Measurements from ENCODE around the gene SEC11A. TPM values are rescaled to one million over a fixed set of nuclear protein-coding genes. Genes with fewer than 3 reads are reported as not detected.
"Not testable (repeated sequence)": the region's sequence is repeated elsewhere in the genome, so short reads cannot be mapped to it uniquely, and the experiment has no call there.

SEC11A gene
- total and polyA plus RNA-seq, 4 donors, result 108 to 185 (median 130) TPM

- Histone ChIP-seq H3K4me1 (ENCODE audit: control insufficient read depth, insufficient read depth, low read length) (peaks cover 23% of the 10 kb centered on the region), H3K27ac (ENCODE audit: low read depth, low read length) (no peak overlapping the region), H3K27me3 (ENCODE audit: control insufficient read depth, insufficient read depth, low read length) (no peaks in the 10 kb centered on the region), H3K36me3 (ENCODE audit: control insufficient read depth, insufficient read depth, low read length) (no peaks in the 10 kb centered on the region), H3K9me3 (ENCODE audit: control insufficient read depth, insufficient read depth, low read length) (no peaks in the 10 kb centered on the region), H3K4me3 (ENCODE audit: low read depth, low read length) (no peak overlapping the region)
- WGBS (ENCODE audit: insufficient coverage), result 100% methylated on average over 1 of the region's 1 CpG
- no peak for DNase-seq (ENCODE audit: low read depth in 4 of 6, low spot score in 6 of 6)
Measured at GRCh38 chr15:84755736-84756527, 40.0 kb upstream of the SEC11A start.

GRCh38 chr15:84754889-84755288 lies 39.0 kb upstream of the SEC11A start:
- not testable (repeated sequence) for H3K27me3 ChIP-seq (ENCODE audit: control insufficient read depth, insufficient read depth, low read length); DNase-seq (ENCODE audit: low read depth in 4 of 6, low spot score in 6 of 6); H3K4me3 ChIP-seq (ENCODE audit: low read depth, low read length); H3K36me3 ChIP-seq (ENCODE audit: control insufficient read depth, insufficient read depth, low read length); H3K27ac ChIP-seq (ENCODE audit: low read depth, low read length); H3K9me3 ChIP-seq (ENCODE audit: control insufficient read depth, insufficient read depth, low read length)
- H3K4me1 ChIP-seq (ENCODE audit: control insufficient read depth, insufficient read depth, low read length), result peaks cover 29% of the 10 kb centered on the region
- WGBS (ENCODE audit: insufficient coverage), result 100% methylated on average over 1 of the region's 4 CpGs

- DNase-seq (ENCODE audit: low read depth in 4 of 6, low spot score in 6 of 6), result no peak
- Histone ChIP-seq H3K9me3 (ENCODE audit: control insufficient read depth, insufficient read depth, low read length) (no peaks in the 10 kb centered on the region), H3K36me3 (ENCODE audit: control insufficient read depth, insufficient read depth, low read length) (no peaks in the 10 kb centered on the region), H3K27ac (ENCODE audit: low read depth, low read length) (no peak overlapping the region), H3K4me3 (ENCODE audit: low read depth, low read length) (no peak overlapping the region), H3K27me3 (ENCODE audit: control insufficient read depth, insufficient read depth, low read length) (no peaks in the 10 kb centered on the region), H3K4me1 (ENCODE audit: control insufficient read depth, insufficient read depth, low read length) (peaks cover 35% of the 10 kb centered on the region)
- WGBS (ENCODE audit: insufficient coverage), result no CpG with 5 or more reads among the region's 3 CpGs
Measured at GRCh38 chr15:84752700-84753099, 36.8 kb upstream of the SEC11A start.

- Histone ChIP-seq H3K4me3 (ENCODE audit: low read depth, low read length) (no peak overlapping the region), H3K27me3 (ENCODE audit: control insufficient read depth, insufficient read depth, low read length) (no peaks in the 10 kb centered on the region), H3K9me3 (ENCODE audit: control insufficient read depth, insufficient read depth, low read length) (no peaks in the 10 kb centered on the region), H3K36me3 (ENCODE audit: control insufficient read depth, insufficient read depth, low read length) (no peaks in the 10 kb centered on the region), H3K27ac (ENCODE audit: low read depth, low read length) (no peak overlapping the region), H3K4me1 (ENCODE audit: control insufficient read depth, insufficient read depth, low read length) (peaks cover 40% of the 10 kb centered on the region)
- WGBS (ENCODE audit: insufficient coverage), result 100% methylated on average over 1 of the region's 1 CpG
- DNase-seq (ENCODE audit: low read depth in 4 of 6, low spot score in 6 of 6), result no peak
Measured at GRCh38 chr15:84752195-84752594, 36.3 kb upstream of the SEC11A start.

- H3K27ac ChIP-seq (ENCODE audit: low read depth, low read length); H3K9me3 ChIP-seq (ENCODE audit: control insufficient read depth, insufficient read depth, low read length); H3K4me3 ChIP-seq (ENCODE audit: low read depth, low read length); H3K27me3 ChIP-seq (ENCODE audit: control insufficient read depth, insufficient read depth, low read length); DNase-seq (ENCODE audit: low read depth in 4 of 6, low spot score in 6 of 6); H3K36me3 ChIP-seq (ENCODE audit: control insufficient read depth, insufficient read depth, low read length): not testable (repeated sequence)
- WGBS (ENCODE audit: insufficient coverage), result 100% methylated on average over 2 of the region's 6 CpGs
- peaks cover 45% of the 10 kb centered on the region for H3K4me1 ChIP-seq (ENCODE audit: control insufficient read depth, insufficient read depth, low read length)
Measured at GRCh38 chr15:84751721-84752120, 35.8 kb upstream of the SEC11A start.

GRCh38 chr15:84750583-84751092 lies 34.7 kb upstream of the SEC11A start:
- Histone ChIP-seq H3K9me3 (ENCODE audit: control insufficient read depth, insufficient read depth, low read length) (no peaks in the 10 kb centered on the region), H3K27me3 (ENCODE audit: control insufficient read depth, insufficient read depth, low read length) (no peaks in the 10 kb centered on the region), H3K27ac (ENCODE audit: low read depth, low read length) (peak overlapping the region; percentile 52), H3K36me3 (ENCODE audit: control insufficient read depth, insufficient read depth, low read length) (no peaks in the 10 kb centered on the region), H3K4me1 (ENCODE audit: control insufficient read depth, insufficient read depth, low read length) (peaks cover 45% of the 10 kb centered on the region), H3K4me3 (ENCODE audit: low read depth, low read length) (peak overlapping the region; percentile 4)
- no peak for DNase-seq (ENCODE audit: low read depth in 4 of 6, low spot score in 6 of 6)
- 31% methylated on average over 1 of the region's 2 CpGs for WGBS (ENCODE audit: insufficient coverage)

GRCh38 chr15:84749111-84749991 lies 33.4 kb upstream of the SEC11A start:
- no peaks in the 10 kb centered on the region for H3K27me3 ChIP-seq (ENCODE audit: control insufficient read depth, insufficient read depth, low read length)
- H3K36me3 ChIP-seq (ENCODE audit: control insufficient read depth, insufficient read depth, low read length), result no peaks in the 10 kb centered on the region

GRCh38 chr15:84748274-84749110 lies 32.6 kb upstream of the SEC11A start, which contains the start of gene ZNF592:
ZNF592 (plus strand) TSS chr15:84748592; CDS start chr15:84782676, 34,084 bp downstream.
- WGBS (ENCODE audit: insufficient coverage), result under 1% methylated on average over 120 of the region's 127 CpGs
- H3K4me1 ChIP-seq (ENCODE audit: control insufficient read depth, insufficient read depth, low read length), result peaks cover 44% of the 10 kb centered on the region
- H3K27me3 ChIP-seq (ENCODE audit: control insufficient read depth, insufficient read depth, low read length), result no peaks in the 10 kb centered on the region

More at GRCh38 chr15:84749111-84749991, 33.4 kb upstream of the SEC11A start:
- Histone ChIP-seq H3K4me3 (ENCODE audit: low read depth, low read length) (peak overlapping the region; percentile 62), H3K9me3 (ENCODE audit: control insufficient read depth, insufficient read depth, low read length) (no peaks in the 10 kb centered on the region), H3K4me1 (ENCODE audit: control insufficient read depth, insufficient read depth, low read length) (peaks cover 45% of the 10 kb centered on the region), H3K27ac (ENCODE audit: low read depth, low read length) (peak overlapping the region; percentile 76)
- peak in 3 of 6 donors; percentile 22 to 48 (median 24) for DNase-seq (ENCODE audit: low read depth in 4 of 6, low spot score in 6 of 6)
- WGBS (ENCODE audit: insufficient coverage), result 6% methylated on average over 10 of the region's 15 CpGs

More at GRCh38 chr15:84748274-84749110, 32.6 kb upstream of the SEC11A start, which contains the start of gene ZNF592:
- Histone ChIP-seq H3K4me3 (ENCODE audit: low read depth, low read length) (peak within 1 kb of the TSS; percentile 71), H3K27ac (ENCODE audit: low read depth, low read length) (peak within 1 kb of the TSS; percentile 96), H3K36me3 (ENCODE audit: control insufficient read depth, insufficient read depth, low read length) (no peaks in the 10 kb centered on the region), H3K9me3 (ENCODE audit: control insufficient read depth, insufficient read depth, low read length) (no peaks in the 10 kb centered on the region)
- peak in 5 of 6 donors; percentile 13 to 91 (median 46) for DNase-seq (ENCODE audit: low read depth in 4 of 6, low spot score in 6 of 6)
